Suppressor macrophage (primary cell): ENCODE data around the gene FAM25G.
A peak's percentile ranks its signal among the peaks of the same experiment; 100 is the strongest.
"Not testable (repeated sequence)": the region's sequence is repeated elsewhere in the genome, so short reads cannot be mapped to it uniquely, and the experiment has no call there.

ENCODE experiments used
- DNase-seq, 4 experiments: peaks; one replicate each; pipeline ENCODE4 v3.0.0-alpha.2; 2020 to 2022
- total RNA-seq, 17 experiments: gene quantifications; one replicate each; lab custom pipeline; 2026; ENCODE audit warnings: mixed read lengths in 6 of 17, inconsistent platforms in 3 of 17; lab: John Stamatoyannopoulos, UW

Gene FAM25G
- total RNA-seq: 0 to 0.55 (median 0) reads per million in 17 experiments

- not testable (repeated sequence) for DNase-seq
Measured at GRCh38 chr10:47491600-47491999, at the start of gene FAM25G. TSS of gene FAM25G (minus strand) at chr10:47491700. CDS start at chr10:47491674, 26 bp downstream.

- DNase-seq: not testable (repeated sequence)
Measured at GRCh38 chr10:47536430-47536829, 44.9 kb upstream of the FAM25G start.

GRCh38 chr10:47523475-47523874 lies 32.0 kb upstream of the FAM25G start, which contains the start of gene AGAP9:
TSS of gene AGAP9 (minus strand) at chr10:47523638. CDS start at chr10:47523526, 112 bp downstream.
- DNase-seq: not testable (repeated sequence)

- not testable (repeated sequence) for DNase-seq
Measured at GRCh38 chr10:47502313-47502712, 10.8 kb upstream of the FAM25G start.

GRCh38 chr10:47494226-47494625 lies 2.7 kb upstream of the FAM25G start:
- not testable (repeated sequence) for DNase-seq

GRCh38 chr10:47489630-47490029 lies 1.9 kb downstream of the FAM25G start:
- DNase-seq: not testable (repeated sequence)

GRCh38 chr10:47485943-47486342 lies 5.6 kb downstream of the FAM25G start:
- DNase-seq: peak in 3 of 4 experiments; percentile 3 to 7 (median 5)

GRCh38 chr10:47484786-47485185 lies 6.7 kb downstream of the FAM25G start:
- DNase-seq: not testable (repeated sequence)

GRCh38 chr10:47483923-47484322 lies 7.6 kb downstream of the FAM25G start, which contains the start of gene ANXA8:
TSS of gene ANXA8 (minus strand) at chr10:47484115. CDS start at chr10:47483933, 182 bp downstream.
- DNase-seq: peak in 1 of 4 experiments; percentile 1

- not testable (repeated sequence) for DNase-seq
Measured at GRCh38 chr10:47482367-47482766, 9.1 kb downstream of the FAM25G start.

- not testable (repeated sequence) for DNase-seq
Measured at GRCh38 chr10:47481768-47482181, 9.7 kb downstream of the FAM25G start.

- DNase-seq: not testable (repeated sequence)
Measured at GRCh38 chr10:47481182-47481766, 10.2 kb downstream of the FAM25G start.

- DNase-seq: not testable (repeated sequence)
Measured at GRCh38 chr10:47480133-47480532, 11.4 kb downstream of the FAM25G start.

GRCh38 chr10:47478114-47478513 lies 13.4 kb downstream of the FAM25G start:
- DNase-seq: not testable (repeated sequence)

GRCh38 chr10:47477078-47477477 lies 14.4 kb downstream of the FAM25G start:
- not testable (repeated sequence) for DNase-seq

GRCh38 chr10:47475101-47475500 lies 16.4 kb downstream of the FAM25G start:
- DNase-seq: not testable (repeated sequence)

- not testable (repeated sequence) for DNase-seq
Measured at GRCh38 chr10:47473516-47473915, 18.0 kb downstream of the FAM25G start.

- not testable (repeated sequence) for DNase-seq
Measured at GRCh38 chr10:47472647-47473046, 18.9 kb downstream of the FAM25G start.

- DNase-seq: not testable (repeated sequence)
Measured at GRCh38 chr10:47472072-47472471, 19.4 kb downstream of the FAM25G start.

- not testable (repeated sequence) for DNase-seq
Measured at GRCh38 chr10:47468731-47469528, 22.6 kb downstream of the FAM25G start.

GRCh38 chr10:47467957-47468356 lies 23.5 kb downstream of the FAM25G start:
- not testable (repeated sequence) for DNase-seq

- not testable (repeated sequence) for DNase-seq
Measured at GRCh38 chr10:47467458-47467857, 24.0 kb downstream of the FAM25G start.

GRCh38 chr10:47465216-47465917 lies 26.1 kb downstream of the FAM25G start:
- DNase-seq: not testable (repeated sequence)
